Breast epithelium (tissue), 4 donors: ENCODE results near the gene PLEKHM3. TPM values are rescaled to one million over a fixed set of nuclear protein-coding genes. Genes with fewer than 3 reads are reported as not detected.

Source experiments
- DNase-seq, 2 donors: peaks; one replicate each; pipeline ENCODE4 v3.0.0-alpha.2; 2019; ENCODE audit warnings: low spot score in 2 of 2
- H3K27ac ChIP-seq, 2 donors: fragments of 200-600 bp; sonication (generic) in 1 of 2; one replicate each; pipeline ENCODE4 v1.5.1; 2016 to 2019; ENCODE audit warnings: mild to moderate bottlenecking in 1 of 2
- H3K27me3 ChIP-seq, 2 donors: fragments of 200-600 bp; sonication (generic) in 1 of 2; one replicate each; pipeline versions ENCODE4 v1.5.1 to v1.6.0; 2017 to 2019; ENCODE audit warnings: control low read depth in 1 of 2, mild to moderate bottlenecking in 1 of 2
- H3K36me3 ChIP-seq: fragments of 200-600 bp; one replicate; pipeline ENCODE4 v1.5.1; 2019
- H3K4me1 ChIP-seq, 2 donors: fragments of 200-600 bp; sonication (generic); one replicate each; pipeline ENCODE4 v1.5.1; 2016 to 2019; ENCODE audit warnings: control low read depth in 1 of 2
- H3K4me3 ChIP-seq, 3 donors: fragments of 200-600 bp; sonication (generic); 1 replicate in 2 of 3; 2 replicates in 1 of 3; pipeline ENCODE4 v1.5.1; 2016 to 2019; ENCODE audit warnings: mild to moderate bottlenecking in 3 of 3, moderate library complexity in 2 of 3
- H3K9me3 ChIP-seq, 2 donors: fragments of 200-600 bp; sonication (generic) in 1 of 2; one replicate each; pipeline ENCODE4 v1.5.1; 2016 to 2019; ENCODE audit warnings: control low read depth in 1 of 2
- POLR2A ChIP-seq: fragments of 450-650 bp; IDR thresholded peaks from one replicate; pipeline ENCODE4 v1.6.1; 2016; ENCODE audit warnings: antibody characterized with exemption, mild to moderate bottlenecking, moderate library complexity
- POLR2AphosphoS5 ChIP-seq, 3 donors: sonication (generic); formaldehyde crosslinking; IDR thresholded peaks; one replicate each; pipeline ENCODE4 v1.6.1; 2017; ENCODE audit warnings: antibody characterized with exemption in 3 of 3
- intact Hi-C: fragments of 100-400 bp; cut with DNase I; formaldehyde crosslinking; loops from one replicate; pipeline ENCODE4 v1.15.1; 2023; ENCODE audit warnings: low total_unique reads
- total RNA-seq, 3 donors: library from RNA; depleted of rRNA; stranded (reverse); fragments of >200 nt; gene quantifications; one replicate each; pipeline ENCODE4 v1.1.0, GENCODE V29; 2016
- TF ChIP-seq, protein P1 (sequence below), 3 donors: fragments of 450-650 bp; IDR thresholded peaks; one replicate each; pipeline ENCODE4 v1.5.1; 2016 to 2017; ENCODE audit warnings: antibody characterized with exemption in 3 of 3, mild to moderate bottlenecking in 3 of 3, moderate library complexity in 3 of 3

PLEKHM3 gene
- total RNA-seq, 3 donors from 2014 or later = 24.3 to 35.0 (median 29.0) TPM

DNA sequence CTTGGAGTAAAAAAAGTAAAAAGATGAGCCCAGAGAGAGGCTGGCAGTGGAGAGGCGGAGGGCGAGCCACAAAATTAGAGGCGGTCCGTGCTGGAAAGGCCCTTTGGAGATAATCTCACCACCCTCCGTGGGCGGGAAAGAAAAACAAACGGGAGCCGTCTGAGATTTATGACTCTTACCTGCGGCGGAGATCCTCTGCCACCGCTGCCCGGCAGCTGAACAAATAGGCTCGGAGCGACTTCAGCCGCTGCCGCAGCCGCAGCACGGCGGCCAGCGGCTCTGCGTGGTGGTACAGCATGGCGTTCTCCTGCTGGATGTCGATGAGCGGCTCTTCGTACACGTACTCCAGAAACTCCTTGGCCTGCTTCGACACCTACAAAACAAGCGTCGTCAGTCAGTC, 94.6 kb downstream of the PLEKHM3 start:
- Histone ChIP-seq H3K4me3 (no peak overlapping the region), H3K36me3 (peaks cover 3% of the 10 kb centered on the region), H3K27me3 (no peaks in the 10 kb centered on the region), H3K9me3 (no peaks in the 10 kb centered on the region), H3K4me1 (no peaks in the 10 kb centered on the region), H3K27ac (no peak overlapping the region)
- TF ChIP-seq, protein P1, sequence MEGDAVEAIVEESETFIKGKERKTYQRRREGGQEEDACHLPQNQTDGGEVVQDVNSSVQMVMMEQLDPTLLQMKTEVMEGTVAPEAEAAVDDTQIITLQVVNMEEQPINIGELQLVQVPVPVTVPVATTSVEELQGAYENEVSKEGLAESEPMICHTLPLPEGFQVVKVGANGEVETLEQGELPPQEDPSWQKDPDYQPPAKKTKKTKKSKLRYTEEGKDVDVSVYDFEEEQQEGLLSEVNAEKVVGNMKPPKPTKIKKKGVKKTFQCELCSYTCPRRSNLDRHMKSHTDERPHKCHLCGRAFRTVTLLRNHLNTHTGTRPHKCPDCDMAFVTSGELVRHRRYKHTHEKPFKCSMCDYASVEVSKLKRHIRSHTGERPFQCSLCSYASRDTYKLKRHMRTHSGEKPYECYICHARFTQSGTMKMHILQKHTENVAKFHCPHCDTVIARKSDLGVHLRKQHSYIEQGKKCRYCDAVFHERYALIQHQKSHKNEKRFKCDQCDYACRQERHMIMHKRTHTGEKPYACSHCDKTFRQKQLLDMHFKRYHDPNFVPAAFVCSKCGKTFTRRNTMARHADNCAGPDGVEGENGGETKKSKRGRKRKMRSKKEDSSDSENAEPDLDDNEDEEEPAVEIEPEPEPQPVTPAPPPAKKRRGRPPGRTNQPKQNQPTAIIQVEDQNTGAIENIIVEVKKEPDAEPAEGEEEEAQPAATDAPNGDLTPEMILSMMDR (IDR thresholded peaks at IDR 0.05) = no peak
- TF ChIP-seq POLR2AphosphoS5 (IDR thresholded peaks at IDR 0.05) (no peak), POLR2A (no peak)
- intact Hi-C loops = no loop called here
- no peak for DNase-seq

GRCh38 chr2:207929923-207930322, 95.4 kb downstream of the PLEKHM3 start:
- intact Hi-C loops = no loop called here

GRCh38 chr2:207928079-207928478, 97.2 kb downstream of the PLEKHM3 start:
- TF ChIP-seq POLR2AphosphoS5 (IDR thresholded peaks at IDR 0.05) = no peak
- DNase-seq = no peak
- H3K27me3 ChIP-seq = no peaks in the 10 kb centered on the region
- H3K4me1 ChIP-seq = no peaks in the 10 kb centered on the region
- peaks cover 3% of the 10 kb centered on the region for H3K36me3 ChIP-seq
- no peak overlapping the region for H3K4me3 ChIP-seq
- H3K9me3 ChIP-seq = no peaks in the 10 kb centered on the region
- intact Hi-C loops = no loop called here
- no peak overlapping the region for H3K27ac ChIP-seq

More at GRCh38 chr2:207929923-207930322, 95.4 kb downstream of the PLEKHM3 start:
- no peaks in the 10 kb centered on the region for H3K9me3 ChIP-seq
- no peak for TF ChIP-seq POLR2A
- TF ChIP-seq, protein P1 (IDR thresholded peaks at IDR 0.05) = no peak
- H3K4me3 ChIP-seq = no peak overlapping the region
- no peaks in the 10 kb centered on the region for H3K4me1 ChIP-seq
- no peak for DNase-seq
- no peak overlapping the region for H3K27ac ChIP-seq
- peaks cover 3% of the 10 kb centered on the region for H3K36me3 ChIP-seq
- no peaks in the 10 kb centered on the region for H3K27me3 ChIP-seq

- Histone ChIP-seq H3K27me3 (no peaks in the 10 kb centered on the region), H3K4me1 (no peaks in the 10 kb centered on the region), H3K4me3 (no peak overlapping the region), H3K27ac (peak overlapping the region in 1 of 2 donors; percentile 16), H3K9me3 (no peaks in the 10 kb centered on the region), H3K36me3 (peaks cover 3% of the 10 kb centered on the region)
- DNase-seq = no peak
- intact Hi-C loops = no loop called here
- TF ChIP-seq, protein P1 (IDR thresholded peaks at IDR 0.05) = no peak
- no peak for TF ChIP-seq POLR2A
- TF ChIP-seq POLR2AphosphoS5 (IDR thresholded peaks at IDR 0.05) = no peak
These were observed 98.4 kb downstream of the PLEKHM3 start for GRCh38 chr2:207926989-207927300.

- intact Hi-C loops = no loop called here
- TF ChIP-seq POLR2A (no peak), POLR2AphosphoS5 (IDR thresholded peaks at IDR 0.05) (no peak)
- TF ChIP-seq, protein P1 (IDR thresholded peaks at IDR 0.05) = no peak
- no peaks in the 10 kb centered on the region for H3K9me3 ChIP-seq
- H3K4me3 ChIP-seq = no peak overlapping the region
- H3K27me3 ChIP-seq = no peaks in the 10 kb centered on the region
- DNase-seq = peak in 1 of 2 donors; percentile 30
- H3K36me3 ChIP-seq = peaks cover 3% of the 10 kb centered on the region
- peak overlapping the region in 1 of 2 donors; percentile 16 for H3K27ac ChIP-seq
- H3K4me1 ChIP-seq = no peaks in the 10 kb centered on the region
These were observed 99.0 kb downstream of the PLEKHM3 start for GRCh38 chr2:207926133-207926988.
